HUES6 (cell line): ENCODE results near the gene CELF1.
A peak's percentile ranks its signal among the peaks of the same experiment; 100 is the strongest.

Experiments used
- H3K27ac ChIP-seq: 2 replicates; pipeline ENCODE4 v1.7.0; 2013; ENCODE audit warnings: low read depth, mild to moderate bottlenecking, low read length, inconsistent platforms
- H3K27me3 ChIP-seq: 2 replicates; pipeline ENCODE4 v1.6.1; 2013; ENCODE audit warnings: low read length; ENCODE audit not compliant: control insufficient read depth, insufficient read depth
- H3K36me3 ChIP-seq: 2 replicates; pipeline ENCODE4 v1.6.1; 2013; ENCODE audit warnings: low read length; ENCODE audit not compliant: control insufficient read depth, insufficient read depth
- H3K4me1 ChIP-seq: 2 replicates; pipeline ENCODE4 v1.6.1; 2013; ENCODE audit warnings: low read length; ENCODE audit not compliant: control insufficient read depth, insufficient read depth
- H3K4me3 ChIP-seq: 2 replicates; pipeline ENCODE4 v1.5.1; 2013; ENCODE audit warnings: low read depth, low read length
- H3K9ac ChIP-seq: one replicate; pipeline ENCODE4 v1.6.1; 2013; ENCODE audit warnings: mild to moderate bottlenecking, low read length
- H3K9me3 ChIP-seq: 2 replicates; pipeline ENCODE4 v1.6.1; 2013; ENCODE audit warnings: low read depth, low read length; ENCODE audit not compliant: control insufficient read depth, insufficient read depth

CELF1 gene

DNA sequence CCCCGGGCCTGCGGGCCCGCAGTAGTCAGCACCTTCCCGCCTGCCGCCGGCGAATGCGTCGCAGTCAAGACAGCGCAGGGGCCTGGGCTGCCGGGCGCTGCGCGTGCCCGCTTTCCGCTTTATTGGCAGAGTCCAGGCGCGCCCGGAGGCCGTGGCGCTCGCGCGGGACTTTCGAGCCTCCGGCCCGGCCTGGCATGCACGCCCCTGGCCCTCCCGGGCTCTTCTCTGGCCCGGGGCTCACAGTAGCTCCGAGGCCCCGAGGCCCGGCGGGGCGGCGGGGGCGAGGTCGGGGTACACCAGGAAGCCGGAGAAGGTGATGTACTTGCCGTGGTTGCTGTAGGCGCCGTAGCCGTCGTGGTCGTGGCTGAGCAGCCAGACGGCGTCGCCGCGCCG, 36.6 kb upstream of the CELF1 start:
- H3K9me3 ChIP-seq: no peaks in the 10 kb centered on the region
- H3K27ac ChIP-seq: no peak overlapping the region
- H3K9ac ChIP-seq: no peak overlapping the region
- peaks cover 18% of the 10 kb centered on the region for H3K4me1 ChIP-seq
- no peaks in the 10 kb centered on the region for H3K36me3 ChIP-seq
- peak overlapping the region; percentile 43; the same call in 1 of the 2 replicates for H3K4me3 ChIP-seq
- peaks cover 29% of the 10 kb centered on the region for H3K27me3 ChIP-seq

DNA sequence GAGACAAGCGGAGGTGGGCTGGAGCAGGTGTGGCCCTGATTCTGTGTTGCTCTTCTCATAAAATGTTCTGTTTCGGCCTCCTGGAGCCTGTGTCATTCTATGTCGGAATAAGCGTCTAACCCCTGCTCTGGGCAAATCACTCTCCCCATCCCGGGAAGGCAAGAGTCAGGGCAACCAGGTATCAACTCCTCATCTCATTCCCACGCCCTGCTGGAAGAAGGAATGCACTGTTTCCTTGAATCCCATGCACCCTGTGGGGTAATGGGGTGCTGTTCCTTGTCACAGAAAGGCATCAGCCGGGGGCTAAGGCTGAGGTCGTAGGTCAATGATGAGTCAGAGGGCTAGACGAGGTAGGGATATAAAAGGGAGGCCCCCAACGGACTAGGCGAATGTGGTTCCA, 36.2 kb upstream of the CELF1 start:
- H3K9ac ChIP-seq: no peak overlapping the region
- no peaks in the 10 kb centered on the region for H3K9me3 ChIP-seq
- no peak overlapping the region for H3K4me3 ChIP-seq
- H3K27ac ChIP-seq: no peak overlapping the region
- peaks cover 4% of the 10 kb centered on the region for H3K36me3 ChIP-seq
- H3K4me1 ChIP-seq: peaks cover 15% of the 10 kb centered on the region
- H3K27me3 ChIP-seq: peaks cover 24% of the 10 kb centered on the region

DNA sequence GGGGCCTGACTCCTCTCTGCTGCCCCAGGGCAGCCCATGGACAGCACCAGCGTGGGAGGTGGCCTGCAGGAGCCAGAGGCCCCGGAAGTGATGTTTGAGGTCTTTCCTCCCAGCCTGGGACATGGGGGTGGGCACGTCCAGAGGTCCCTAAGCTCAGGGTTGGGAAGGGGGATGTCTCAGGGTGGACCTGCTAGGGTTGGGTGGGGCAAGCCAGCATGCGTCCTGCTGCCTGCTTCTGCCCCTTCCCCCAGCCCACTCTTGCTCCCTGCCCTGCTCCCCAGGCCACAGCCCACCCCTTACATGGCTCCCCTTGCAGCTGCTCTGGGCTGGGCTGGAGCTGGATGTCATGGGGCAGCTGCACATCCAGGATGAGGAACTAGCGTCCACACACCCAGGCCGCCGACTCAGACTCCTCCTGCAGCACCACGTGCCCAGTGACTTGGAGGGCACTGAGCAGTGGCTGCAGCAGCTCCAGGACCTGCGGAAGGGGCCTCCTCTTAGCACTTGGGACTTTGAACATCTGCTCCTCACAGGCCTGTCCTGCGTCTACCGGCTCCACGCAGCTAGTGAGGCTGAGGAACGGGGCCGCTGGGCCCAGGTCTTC, 34.9 kb upstream of the CELF1 start:
- no peak overlapping the region for H3K9ac ChIP-seq
- H3K27ac ChIP-seq: no peak overlapping the region
- no peak overlapping the region for H3K4me3 ChIP-seq
- H3K4me1 ChIP-seq: peaks cover 9% of the 10 kb centered on the region; the same call in 1 of the 2 replicates
- H3K36me3 ChIP-seq: peaks cover 17% of the 10 kb centered on the region
- peaks cover 11% of the 10 kb centered on the region for H3K27me3 ChIP-seq
- H3K9me3 ChIP-seq: no peaks in the 10 kb centered on the region

DNA sequence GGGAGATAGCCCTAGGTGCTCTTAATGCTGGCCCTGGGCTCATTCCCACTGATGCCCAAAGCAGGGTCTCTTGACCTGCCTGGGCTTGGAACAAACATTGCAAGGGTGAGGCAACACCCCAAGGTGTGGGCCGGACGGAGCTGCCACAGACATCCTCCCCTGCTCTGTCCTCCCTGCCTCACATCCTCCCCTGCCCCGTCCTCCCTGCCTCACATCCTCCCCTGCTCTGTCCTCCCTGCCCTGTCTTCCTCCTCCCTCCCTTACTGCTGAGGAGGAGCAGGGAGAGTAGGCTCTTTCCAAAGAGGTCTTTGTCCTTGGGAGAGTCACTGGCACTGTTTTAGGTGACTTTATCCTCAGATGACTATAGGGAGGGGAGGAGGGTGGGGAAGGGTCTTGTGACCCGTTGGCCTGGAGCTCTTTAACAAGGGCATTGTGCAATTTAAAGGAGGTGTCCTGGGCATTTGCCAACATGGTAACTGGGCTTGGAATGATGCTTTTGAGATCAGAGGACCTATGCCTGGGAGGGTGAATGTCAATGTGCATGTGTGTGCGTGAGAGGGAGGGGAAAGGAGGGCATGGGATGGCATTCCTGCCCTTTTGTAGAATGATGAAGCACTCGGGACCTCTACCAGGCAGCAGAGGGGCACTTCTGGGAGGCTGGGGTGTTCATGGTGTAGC, 34.2 kb upstream of the CELF1 start:
- Histone ChIP-seq H3K27ac (no peak overlapping the region), H3K4me3 (no peak overlapping the region), H3K27me3 (peaks cover 5% of the 10 kb centered on the region), H3K9me3 (no peaks in the 10 kb centered on the region), H3K36me3 (peaks cover 23% of the 10 kb centered on the region), H3K4me1 (peaks cover 7% of the 10 kb centered on the region; the same call in 1 of the 2 replicates), H3K9ac (no peak overlapping the region)

DNA sequence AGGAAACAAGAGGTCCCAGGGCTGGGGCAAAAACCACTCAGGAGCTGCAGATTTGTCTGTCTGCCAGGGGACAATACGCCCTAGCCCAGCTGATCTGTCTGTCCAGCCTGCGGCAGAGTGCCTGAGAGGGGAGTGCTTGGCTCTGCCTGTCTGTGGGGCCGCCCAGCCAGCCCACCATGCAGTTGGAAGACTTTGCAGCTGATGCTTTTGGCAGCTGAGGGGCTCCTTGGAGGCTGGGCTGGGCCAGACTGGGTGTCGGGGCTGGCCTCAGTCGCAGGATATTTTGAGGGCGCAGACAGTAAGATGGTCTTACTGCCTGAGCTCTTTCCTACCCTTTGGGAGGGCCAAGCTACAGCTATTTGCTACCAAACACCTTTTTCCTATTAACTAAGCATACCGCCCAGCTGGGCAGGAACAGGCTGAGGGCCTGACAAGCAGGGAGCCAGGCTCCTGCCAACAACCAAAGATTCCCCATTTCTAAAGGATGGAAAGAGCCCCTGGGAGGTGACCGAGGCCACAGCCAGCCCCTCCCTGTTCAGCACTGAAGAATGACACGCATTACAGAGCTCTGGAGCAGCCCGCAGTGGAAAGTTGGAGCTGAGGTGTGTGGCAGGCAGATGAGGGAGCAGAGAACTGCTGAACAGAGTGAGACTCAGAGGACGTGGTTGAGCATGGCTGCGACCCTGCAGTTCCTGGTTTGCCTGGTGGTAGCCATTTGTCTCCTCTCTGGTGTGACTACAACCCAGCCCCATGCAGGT, 33.3 kb upstream of the CELF1 start, which contains the start of gene FAM180B:
Gene FAM180B, plus strand, starts transcription at position 581 of the 758 bp plus-strand sequence. Its CDS starts 91 bp downstream, at position 672.
- no peak within 1 kb of the TSS for H3K9ac ChIP-seq
- no peaks in the 10 kb centered on the region for H3K4me1 ChIP-seq
- no peaks in the 10 kb centered on the region for H3K27me3 ChIP-seq
- H3K27ac ChIP-seq: no peak within 1 kb of the TSS
- peaks cover 32% of the 10 kb centered on the region for H3K36me3 ChIP-seq
- no peak within 1 kb of the TSS for H3K4me3 ChIP-seq
- no peaks in the 10 kb centered on the region for H3K9me3 ChIP-seq

DNA sequence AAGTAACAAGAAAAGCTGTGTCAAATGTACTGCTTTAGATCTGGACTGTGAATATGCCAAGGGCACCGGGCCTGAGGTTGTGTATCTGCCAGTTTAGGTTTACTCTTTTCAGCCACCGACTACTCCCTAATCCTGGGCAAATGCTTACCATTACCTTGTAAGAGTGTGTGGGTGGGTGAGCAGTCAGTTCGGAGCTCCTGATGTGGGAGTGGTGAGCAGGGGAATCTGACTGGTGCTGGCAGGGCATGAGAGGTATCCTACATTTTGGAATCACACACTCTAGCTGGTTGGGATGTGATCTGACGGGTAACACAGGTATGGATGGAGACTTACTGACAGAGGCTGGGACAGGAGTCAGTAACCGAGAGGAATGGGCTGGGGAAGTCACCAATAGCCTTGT, 30.9 kb upstream of the CELF1 start:
- Histone ChIP-seq H3K4me3 (no peak overlapping the region), H3K27me3 (no peaks in the 10 kb centered on the region), H3K9me3 (no peaks in the 10 kb centered on the region), H3K9ac (no peak overlapping the region), H3K4me1 (peaks cover 6% of the 10 kb centered on the region; the same call in 1 of the 2 replicates), H3K36me3 (peaks cover 48% of the 10 kb centered on the region), H3K27ac (no peak overlapping the region)

DNA sequence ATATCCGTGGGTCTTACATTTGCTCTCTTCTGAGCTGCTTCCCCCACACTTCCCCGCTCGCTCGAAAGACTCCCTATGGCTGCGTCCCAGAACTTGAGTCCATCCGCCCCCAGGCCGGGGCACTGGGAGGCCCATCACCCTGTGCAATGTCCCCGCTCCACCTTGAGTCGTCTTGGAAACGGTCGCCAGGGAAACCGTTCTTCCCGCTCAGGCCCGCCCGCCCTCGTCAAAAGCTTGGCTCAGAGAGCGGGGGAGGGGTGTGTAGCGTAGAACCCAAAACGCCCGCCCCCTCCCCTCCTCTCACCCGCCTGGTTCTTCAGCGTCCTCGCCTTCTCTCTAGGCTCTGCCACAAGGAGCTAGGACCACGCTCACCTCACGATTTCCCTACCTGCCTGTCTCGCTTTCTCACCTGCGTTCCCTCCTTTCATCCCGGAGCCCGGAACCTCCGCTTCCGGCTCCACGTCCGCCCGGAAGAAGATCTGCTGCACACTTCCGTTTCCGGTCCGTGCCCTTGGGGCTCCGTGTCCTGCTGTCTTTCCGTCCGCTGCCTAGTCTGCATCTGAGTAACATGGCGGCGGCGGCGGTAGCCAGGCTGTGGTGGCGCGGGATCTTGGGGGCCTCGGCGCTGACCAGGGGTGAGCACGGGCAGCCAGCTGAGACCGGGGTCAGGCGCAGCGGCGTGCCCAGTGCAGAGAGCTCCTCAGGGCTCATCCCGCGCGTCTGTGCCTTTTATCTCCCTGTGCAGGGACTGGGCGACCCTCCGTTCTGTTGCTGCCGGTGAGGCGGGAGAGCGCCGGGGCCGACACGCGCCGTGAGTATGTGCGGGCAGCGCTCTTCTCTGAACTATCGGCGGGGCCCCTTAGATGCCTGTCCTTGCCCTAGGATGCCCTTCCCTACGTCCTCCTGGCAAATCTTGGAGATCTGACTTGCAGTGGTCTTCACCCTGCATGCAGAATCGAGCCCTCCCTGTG, 25.9 kb upstream of the CELF1 start, which contains the start of the genes KBTBD4 and NDUFS3:
Gene KBTBD4, minus strand, starts transcription at position 447 of the 971 bp plus-strand sequence. Its CDS starts 19 bp downstream, at position 428.
Gene NDUFS3, plus strand, starts transcription at position 551 of the 971 bp plus-strand sequence. Its CDS starts 18 bp downstream, at position 569.
- Histone ChIP-seq H3K27me3 (no peaks in the 10 kb centered on the region), H3K27ac (peak within 1 kb of the TSS; percentile 85), H3K9me3 (no peaks in the 10 kb centered on the region), H3K36me3 (peaks cover 64% of the 10 kb centered on the region), H3K9ac (peak within 1 kb of the TSS; percentile 98), H3K4me3 (peak within 1 kb of the TSS; percentile 99), H3K4me1 (peaks cover 9% of the 10 kb centered on the region)

DNA sequence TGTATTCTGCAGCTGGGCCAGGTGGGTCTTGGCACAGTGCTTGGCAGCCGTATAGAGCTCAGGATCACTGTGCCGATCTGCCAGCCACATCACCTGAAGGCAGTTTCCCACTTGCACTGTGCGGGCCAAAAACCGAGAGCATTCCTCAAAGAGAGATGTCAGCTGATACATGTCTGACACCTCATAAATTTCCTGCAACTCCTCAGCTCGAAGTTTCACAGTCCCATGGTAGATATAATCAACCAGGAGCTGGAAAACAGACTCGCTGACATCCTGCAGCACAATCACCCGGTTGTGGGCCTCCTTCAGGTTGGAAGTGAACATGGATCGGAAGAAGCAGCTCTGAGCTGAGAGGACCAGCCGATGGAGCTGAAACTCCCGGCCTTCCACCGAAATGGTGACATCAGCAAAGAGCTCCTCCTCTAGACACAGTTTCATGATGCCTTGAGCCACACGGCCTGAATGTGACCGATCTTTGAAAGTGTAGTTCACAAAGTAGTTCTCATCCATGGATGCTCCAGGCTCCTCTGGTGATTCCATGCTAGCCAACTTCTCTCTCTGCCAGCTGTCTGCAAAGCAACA, 24.6 kb upstream of the CELF1 start:
- Histone ChIP-seq H3K9ac (no peak overlapping the region), H3K9me3 (no peaks in the 10 kb centered on the region), H3K36me3 (peaks cover 64% of the 10 kb centered on the region), H3K4me1 (peaks cover 9% of the 10 kb centered on the region), H3K4me3 (peak overlapping the region; percentile 99), H3K27ac (no peak overlapping the region), H3K27me3 (no peaks in the 10 kb centered on the region)

DNA sequence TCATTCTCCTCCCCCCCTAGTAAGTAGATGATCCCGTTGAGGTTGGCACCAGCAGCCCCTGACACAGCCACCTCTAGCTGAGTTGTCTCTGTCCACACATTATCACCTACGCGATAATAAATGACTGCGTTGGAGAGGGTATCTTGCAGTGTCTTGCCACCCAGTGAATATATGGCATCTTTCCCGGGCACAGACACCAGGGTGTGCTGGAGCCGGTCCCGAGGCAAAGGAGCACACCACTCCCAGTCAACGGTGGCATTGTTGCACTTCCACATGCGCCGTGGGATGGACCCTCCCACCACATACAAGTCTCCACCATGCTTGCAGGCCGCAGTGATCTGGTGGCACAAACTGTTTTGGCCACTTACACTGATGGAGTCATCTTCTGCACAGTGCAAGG, 20.4 kb upstream of the CELF1 start:
- H3K27me3 ChIP-seq: no peaks in the 10 kb centered on the region
- H3K4me3 ChIP-seq: no peak overlapping the region
- peaks cover 75% of the 10 kb centered on the region for H3K36me3 ChIP-seq
- no peaks in the 10 kb centered on the region for H3K9me3 ChIP-seq
- H3K9ac ChIP-seq: no peak overlapping the region
- peaks cover 4% of the 10 kb centered on the region for H3K4me1 ChIP-seq
- no peak overlapping the region for H3K27ac ChIP-seq

DNA sequence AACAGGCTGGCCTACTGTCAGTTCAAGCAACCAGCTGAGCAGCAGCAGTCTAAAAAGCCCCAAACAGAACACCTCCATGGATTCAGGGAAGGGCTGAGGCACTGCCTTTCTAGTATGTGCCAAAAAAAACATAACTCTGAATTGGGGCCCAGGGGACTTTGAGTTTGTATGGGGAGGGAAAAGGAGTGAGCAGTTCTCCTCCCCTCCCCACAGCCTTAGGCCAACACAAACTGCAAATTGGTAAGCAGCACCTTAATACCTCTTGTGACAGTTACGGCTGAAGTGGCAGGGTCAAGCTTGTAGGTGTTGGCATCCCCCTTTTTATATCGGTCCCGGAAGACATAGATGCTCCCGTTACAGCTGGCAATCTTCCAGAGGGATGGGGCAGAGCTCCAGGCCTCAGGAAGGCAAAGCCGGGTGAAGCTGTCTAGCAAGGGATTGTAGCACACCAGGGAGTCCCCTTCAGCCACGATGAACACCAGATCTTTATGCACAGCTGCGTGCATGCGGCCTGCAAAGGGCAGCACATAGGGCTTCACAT, 19.9 kb upstream of the CELF1 start:
- H3K4me1 ChIP-seq: peaks cover 1% of the 10 kb centered on the region
- no peak overlapping the region for H3K9ac ChIP-seq
- H3K36me3 ChIP-seq: peaks cover 76% of the 10 kb centered on the region
- H3K4me3 ChIP-seq: no peak overlapping the region
- no peaks in the 10 kb centered on the region for H3K9me3 ChIP-seq
- H3K27me3 ChIP-seq: no peaks in the 10 kb centered on the region
- no peak overlapping the region for H3K27ac ChIP-seq
